SK-N-MC (cell line): ENCODE results near the gene TMEM134.
"Not testable (repeated sequence)": the region's sequence is repeated elsewhere in the genome, so short reads cannot be mapped to it uniquely, and the experiment has no call there.

Experiments used
- DNase-seq: peaks from one replicate; pipeline ENCODE4 v3.0.0-alpha.2; 2011; ENCODE audit warnings: low read depth, low spot score
- H3K27ac ChIP-seq: fragments of 200-600 bp; sonication (generic); 2 replicates; pipeline ENCODE4 v1.5.1; 2016; ENCODE audit warnings: mixed run types
- H3K36me3 ChIP-seq: fragments of 200-600 bp; sonication (generic); 2 replicates; pipeline ENCODE4 v1.6.1; 2017; ENCODE audit warnings: antibody characterized with exemption, low read length, mixed read lengths; ENCODE audit not compliant: insufficient read depth
- H3K4me3 ChIP-seq: fragments of 200-600 bp; sonication (generic); 2 replicates; pipeline ENCODE4 v1.5.1; 2016
- H3K9ac ChIP-seq: fragments of 200-600 bp; sonication (generic); 2 replicates; pipeline ENCODE4 v1.8.0; 2017; ENCODE audit warnings: mixed run types, mixed read lengths; ENCODE audit not compliant: insufficient read length
- H3K9me3 ChIP-seq: fragments of 200-600 bp; sonication (generic); 2 replicates; pipeline ENCODE4 v1.6.1; 2017; ENCODE audit warnings: low read depth, mild to moderate bottlenecking, antibody characterized with exemption, low read length, moderate library complexity, mixed read lengths
- EZH2 ChIP-seq: fragments of 200-600 bp; sonication (generic); IDR thresholded peaks from one replicate; pipeline ENCODE4 v1.6.1; 2017; ENCODE audit warnings: antibody characterized with exemption
- FOXP2 ChIP-seq: optimal IDR thresholded peaks from 2 replicates; pipeline ENCODE3; 2011; ENCODE audit warnings: mild to moderate bottlenecking, moderate library complexity; ENCODE audit not compliant: insufficient read depth; ENCODE audit errors: extremely low read length, control extremely low read depth
- POLR2AphosphoS5 ChIP-seq: IDR thresholded peaks from 2 replicates; pipeline ENCODE4 v1.6.1; 2012; ENCODE audit warnings: mild to moderate bottlenecking, low read depth, low read length, borderline replicate concordance

TMEM134 gene

DNA sequence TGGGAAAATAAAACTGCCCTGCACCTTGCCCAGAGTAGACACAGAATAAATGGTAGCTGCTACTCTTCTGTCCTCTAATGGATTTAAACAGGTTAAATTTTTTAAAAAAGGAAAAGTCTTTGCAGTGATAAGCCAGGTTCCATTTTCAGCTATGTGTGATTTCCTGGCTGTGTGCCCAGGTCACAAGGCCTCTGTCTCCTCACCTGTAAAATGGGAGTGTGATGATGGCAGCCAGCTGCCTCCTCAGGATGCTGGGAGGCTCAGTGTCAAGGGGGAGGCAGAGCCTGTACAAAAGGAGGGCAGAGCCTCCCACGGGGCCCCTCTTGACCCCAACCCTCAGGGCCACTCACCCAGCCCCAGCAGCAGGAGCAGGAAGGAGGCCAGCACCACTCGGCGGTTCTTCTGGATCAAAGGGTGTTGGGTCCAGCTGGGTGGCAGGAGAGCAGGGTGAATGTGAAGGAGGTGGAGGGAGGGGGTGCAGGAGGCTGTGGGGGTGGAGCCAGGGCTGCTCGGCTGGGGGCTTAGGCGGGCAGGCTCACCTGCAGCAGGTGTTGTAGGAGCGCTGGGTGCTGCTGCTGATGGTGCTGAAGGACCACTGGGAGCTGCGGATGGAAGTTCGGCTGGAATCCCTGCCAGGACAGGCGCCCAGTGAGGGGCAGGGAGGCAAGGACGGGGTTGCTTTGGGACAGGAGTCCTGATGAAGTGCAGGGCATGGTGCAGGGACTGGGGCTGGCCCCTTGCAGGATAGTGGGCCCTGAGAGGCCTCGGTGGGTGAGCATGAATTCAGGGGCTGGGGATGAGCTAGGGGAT lies 1.9 kb downstream of the TMEM134 start:
- Histone ChIP-seq H3K4me3 (no peak overlapping the region), H3K36me3 (no peaks in the 10 kb centered on the region), H3K9me3 (no peaks in the 10 kb centered on the region), H3K27ac (no peak overlapping the region), H3K9ac (no peak overlapping the region)
- no peak for DNase-seq
- TF ChIP-seq POLR2AphosphoS5, result no peak

- Histone ChIP-seq H3K4me3 (no peak overlapping the region), H3K9ac (no peak overlapping the region), H3K9me3 (no peaks in the 10 kb centered on the region), H3K27ac (no peak overlapping the region), H3K36me3 (no peaks in the 10 kb centered on the region)
- TF ChIP-seq EZH2 (no peak), POLR2AphosphoS5 (0 out of 2 replicates have a peak, but pooled peaks have one; percentile 4)
- DNase-seq, result no peak
These were observed 2.7 kb downstream of the TMEM134 start for GRCh38 chr11:67466367-67466766.

DNA sequence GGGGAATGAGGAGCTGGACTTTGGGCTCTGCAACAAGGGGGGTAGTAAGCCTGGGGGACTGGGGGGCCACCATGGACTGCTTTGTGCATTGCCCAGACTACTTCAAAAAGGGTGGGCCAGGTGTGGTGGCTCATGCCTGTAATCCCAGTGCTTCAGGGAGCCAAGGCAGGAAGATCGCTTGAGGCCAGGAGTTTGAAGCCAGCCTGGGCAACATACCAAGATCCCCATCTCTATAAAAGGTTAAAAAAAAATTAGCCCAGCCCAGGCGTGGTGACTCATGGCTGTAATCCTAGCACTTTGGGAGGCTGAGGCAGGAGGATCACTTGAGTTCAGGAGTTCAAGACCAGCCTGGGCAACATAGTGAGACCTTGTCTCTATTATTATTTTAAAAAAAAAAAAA lies 3.5 kb downstream of the TMEM134 start:
- not testable (repeated sequence) for H3K27ac ChIP-seq, H3K9ac ChIP-seq
- H3K4me3 ChIP-seq, result peak overlapping the region; percentile 94

DNA sequence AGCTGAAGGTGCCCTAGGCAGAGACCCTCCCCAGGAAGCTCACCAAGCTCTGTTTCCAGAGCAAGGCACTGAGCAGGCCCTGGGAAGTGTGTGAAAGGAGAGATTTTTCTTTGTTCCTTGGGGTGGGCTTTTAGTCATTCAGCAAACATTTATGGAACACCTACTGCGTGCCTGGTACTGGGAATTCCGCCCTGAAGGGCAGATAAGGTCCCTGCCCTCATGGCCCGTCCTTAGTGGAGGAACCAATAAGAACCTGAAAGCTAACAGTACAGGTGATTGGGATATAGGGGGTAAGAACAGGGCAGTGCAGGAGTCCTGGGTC lies 3.9 kb downstream of the TMEM134 start:
- Histone ChIP-seq H3K36me3 (no peaks in the 10 kb centered on the region), H3K4me3 (peak overlapping the region; percentile 94), H3K9me3 (no peaks in the 10 kb centered on the region), H3K9ac (peak overlapping the region; percentile 86), H3K27ac (no peak overlapping the region; the same call in 1 of the 2 replicates)
- no peak for DNase-seq
- no peak for TF ChIP-seq FOXP2
- no peak for TF ChIP-seq EZH2
- TF ChIP-seq POLR2AphosphoS5, result no peak

More for the DNA sequence above, 3.5 kb downstream of the TMEM134 start:
- H3K36me3 ChIP-seq, H3K9me3 ChIP-seq, DNase-seq: not testable (repeated sequence)

DNA sequence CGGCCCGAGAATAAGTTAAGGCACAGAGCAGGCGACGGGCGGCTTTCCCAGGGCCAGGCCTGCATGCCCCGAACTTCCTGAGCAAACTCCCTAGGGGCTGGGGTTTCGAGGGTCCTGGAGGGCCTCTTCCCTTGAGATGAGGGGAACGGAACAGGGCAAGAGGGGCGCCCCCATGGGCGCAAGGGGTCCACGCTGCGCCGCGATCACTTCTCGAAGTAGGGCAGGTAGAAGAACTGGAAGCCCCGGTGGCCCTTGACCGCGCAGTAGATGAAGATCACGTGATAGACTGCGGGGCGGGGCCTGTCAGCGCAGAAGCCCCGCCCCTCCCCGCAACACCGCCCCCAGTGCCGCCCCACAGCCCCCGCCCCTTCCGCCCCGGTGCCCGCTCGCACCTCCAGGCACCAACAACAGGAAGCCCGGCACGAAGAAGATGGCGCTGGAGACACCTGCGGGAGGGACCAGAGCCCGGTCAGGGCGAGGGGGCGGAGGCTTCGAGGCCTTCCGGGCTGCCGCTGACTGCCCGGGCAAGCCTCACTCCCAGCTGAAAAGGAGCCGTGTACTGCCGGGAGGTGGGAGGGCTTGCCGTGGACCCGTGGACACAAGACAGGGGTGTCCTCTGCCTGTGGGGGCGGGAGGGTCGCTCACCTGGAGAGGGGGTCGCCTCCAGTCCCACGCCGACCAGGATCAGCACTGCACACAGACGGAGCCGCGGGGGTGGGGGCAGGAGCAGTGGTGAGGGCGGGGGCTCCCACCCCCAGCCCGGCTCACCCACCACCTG lies 4.5 kb downstream of the TMEM134 start:
- peak; percentile 10 for DNase-seq
- Histone ChIP-seq H3K9ac (peak overlapping the region; percentile 86), H3K27ac (peak overlapping the region; percentile 75), H3K4me3 (peak overlapping the region; percentile 94), H3K36me3 (no peaks in the 10 kb centered on the region), H3K9me3 (no peaks in the 10 kb centered on the region)
- TF ChIP-seq FOXP2, result no peak
- TF ChIP-seq EZH2, result no peak
- peak; percentile 87 for TF ChIP-seq POLR2AphosphoS5

- Histone ChIP-seq H3K36me3 (no peaks in the 10 kb centered on the region), H3K4me3 (peak overlapping the region; percentile 94), H3K9ac (peak overlapping the region; percentile 76), H3K9me3 (no peaks in the 10 kb centered on the region), H3K27ac (peak overlapping the region; percentile 75)
- no peak for TF ChIP-seq EZH2
- TF ChIP-seq FOXP2, result no peak
- TF ChIP-seq POLR2AphosphoS5, result no peak; the same call in 1 of the 2 replicates
- no peak for DNase-seq
These were observed 5.2 kb downstream of the TMEM134 start for GRCh38 chr11:67463680-67464410.

DNA sequence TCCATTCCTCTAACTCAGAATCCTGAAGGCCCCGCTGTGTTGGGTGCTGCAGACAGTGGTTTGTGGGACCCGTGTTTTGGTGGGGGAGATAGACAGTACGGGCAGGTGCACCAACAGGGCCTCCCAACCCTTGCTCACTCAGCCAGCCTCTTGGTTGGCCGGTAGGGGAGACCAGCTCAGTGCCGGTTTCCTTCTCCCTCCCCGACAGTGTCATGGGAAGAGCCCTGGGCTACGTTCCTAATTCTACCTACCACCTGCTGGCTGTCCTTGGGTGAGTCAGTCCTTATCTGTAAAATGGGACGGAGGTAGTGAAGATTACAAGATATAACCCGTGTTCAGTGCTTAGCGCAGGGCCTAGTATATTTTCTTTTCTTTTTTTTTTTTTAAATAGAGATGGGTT lies 5.9 kb downstream of the TMEM134 start:
- no peaks in the 10 kb centered on the region for H3K9me3 ChIP-seq
- no peak overlapping the region for H3K9ac ChIP-seq
- no peak for DNase-seq
- H3K36me3 ChIP-seq, result no peaks in the 10 kb centered on the region
- H3K4me3 ChIP-seq, result no peak overlapping the region
- TF ChIP-seq EZH2 (no peak), POLR2AphosphoS5 (no peak), FOXP2 (no peak)
- H3K27ac ChIP-seq, result no peak overlapping the region

DNA sequence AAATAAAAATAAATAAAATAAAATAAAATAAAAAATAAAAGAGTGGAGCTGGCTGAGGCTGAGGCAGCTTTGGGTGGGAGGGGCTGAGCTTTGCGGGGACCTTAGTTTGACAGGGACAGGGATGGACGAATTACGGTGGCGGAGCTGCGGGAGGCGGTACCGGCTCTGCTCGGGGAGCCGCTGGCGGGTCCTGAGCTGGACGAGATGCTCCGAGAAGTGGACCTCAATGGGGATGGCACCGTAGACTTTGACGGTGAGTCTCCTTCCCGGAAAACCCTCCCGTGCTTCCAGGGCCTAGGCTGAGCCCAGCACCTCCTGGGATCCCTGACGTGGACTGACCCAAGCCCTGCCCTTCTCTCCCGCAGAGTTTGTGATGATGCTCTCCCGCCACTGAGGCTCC lies 10.8 kb downstream of the TMEM134 start:
- Histone ChIP-seq H3K4me3 (no peak overlapping the region), H3K9me3 (no peaks in the 10 kb centered on the region), H3K27ac (no peak overlapping the region), H3K9ac (no peak overlapping the region), H3K36me3 (no peaks in the 10 kb centered on the region)
- no peak for DNase-seq
- TF ChIP-seq POLR2AphosphoS5, result no peak
- TF ChIP-seq EZH2, result no peak
- no peak for TF ChIP-seq FOXP2
